Measurements from ENCODE around the gene SLC1A4. TPM values are rescaled to one million over a fixed set of nuclear protein-coding genes. Genes with fewer than 3 reads are reported as not detected.

The SLC1A4 gene
- total RNA-seq, 4 donors from 2014 or later = 6.9 to 36.6 (median 12.7) TPM

DNA sequence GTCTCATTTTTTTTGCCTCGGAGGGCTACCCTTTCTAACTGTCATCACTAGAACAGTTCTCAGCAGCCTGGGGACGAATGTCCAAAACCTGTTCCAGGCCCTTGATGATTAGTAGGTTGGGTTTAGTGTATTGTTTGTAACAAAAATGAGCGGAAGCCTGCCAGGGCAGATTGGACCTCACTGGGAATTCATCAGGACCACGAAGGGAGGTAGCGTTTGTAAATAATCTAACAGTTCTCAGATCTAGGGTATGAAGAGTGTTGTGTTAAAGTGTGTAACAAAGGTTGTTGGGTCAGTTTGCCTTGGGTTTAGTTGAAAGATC lies 67.8 kb downstream of the SLC1A4 start:
- DNase-seq = no peak
- intact Hi-C loops (cut with DNase I; ENCODE audit: low total_unique reads) = no loop called here
- TF ChIP-seq POLR2A (IDR thresholded peaks at IDR 0.05) = no peak
- TF ChIP-seq, protein P1, sequence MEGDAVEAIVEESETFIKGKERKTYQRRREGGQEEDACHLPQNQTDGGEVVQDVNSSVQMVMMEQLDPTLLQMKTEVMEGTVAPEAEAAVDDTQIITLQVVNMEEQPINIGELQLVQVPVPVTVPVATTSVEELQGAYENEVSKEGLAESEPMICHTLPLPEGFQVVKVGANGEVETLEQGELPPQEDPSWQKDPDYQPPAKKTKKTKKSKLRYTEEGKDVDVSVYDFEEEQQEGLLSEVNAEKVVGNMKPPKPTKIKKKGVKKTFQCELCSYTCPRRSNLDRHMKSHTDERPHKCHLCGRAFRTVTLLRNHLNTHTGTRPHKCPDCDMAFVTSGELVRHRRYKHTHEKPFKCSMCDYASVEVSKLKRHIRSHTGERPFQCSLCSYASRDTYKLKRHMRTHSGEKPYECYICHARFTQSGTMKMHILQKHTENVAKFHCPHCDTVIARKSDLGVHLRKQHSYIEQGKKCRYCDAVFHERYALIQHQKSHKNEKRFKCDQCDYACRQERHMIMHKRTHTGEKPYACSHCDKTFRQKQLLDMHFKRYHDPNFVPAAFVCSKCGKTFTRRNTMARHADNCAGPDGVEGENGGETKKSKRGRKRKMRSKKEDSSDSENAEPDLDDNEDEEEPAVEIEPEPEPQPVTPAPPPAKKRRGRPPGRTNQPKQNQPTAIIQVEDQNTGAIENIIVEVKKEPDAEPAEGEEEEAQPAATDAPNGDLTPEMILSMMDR (IDR thresholded peaks at IDR 0.05) = no peak
- Histone ChIP-seq H3K36me3 (no peaks in the 10 kb centered on the region), H3K4me1 (peaks cover 0 to 10% of the 10 kb centered on the region in 2 donors), H3K9me3 (no peaks in the 10 kb centered on the region), H3K27ac (peak overlapping the region; percentile 88 to 95), H3K27me3 (no peaks in the 10 kb centered on the region), H3K4me3 (peak overlapping the region; percentile 67 to 88)

- Histone ChIP-seq H3K27me3 (no peaks in the 10 kb centered on the region), H3K4me1 (peaks cover 0 to 10% of the 10 kb centered on the region in 2 donors), H3K9me3 (no peaks in the 10 kb centered on the region), H3K36me3 (no peaks in the 10 kb centered on the region), H3K27ac (peak overlapping the region; percentile 88 to 95), H3K4me3 (peak overlapping the region; percentile 67 to 88)
- intact Hi-C loops (cut with DNase I; ENCODE audit: low total_unique reads) = no loop called here
- no peak for DNase-seq
- no peak for TF ChIP-seq POLR2A (IDR thresholded peaks at IDR 0.05)
- TF ChIP-seq, protein P1 (IDR thresholded peaks at IDR 0.05) = no peak
These were observed 68.3 kb downstream of the SLC1A4 start for GRCh38 chr2:65057391-65058052.

GRCh38 chr2:65059071-65059470 lies 69.9 kb downstream of the SLC1A4 start:
- H3K36me3 ChIP-seq = no peaks in the 10 kb centered on the region
- H3K4me3 ChIP-seq = no peak overlapping the region
- H3K27ac ChIP-seq = peak overlapping the region; percentile 88 to 95
- intact Hi-C loops (cut with DNase I; ENCODE audit: low total_unique reads) = no loop called here
- peaks cover 0 to 10% of the 10 kb centered on the region in 2 donors for H3K4me1 ChIP-seq
- TF ChIP-seq, protein P1 (IDR thresholded peaks at IDR 0.05) = no peak
- no peak for TF ChIP-seq POLR2A (IDR thresholded peaks at IDR 0.05)
- DNase-seq = peak in 1 of 2 donors; percentile 64
- H3K9me3 ChIP-seq = no peaks in the 10 kb centered on the region
- no peaks in the 10 kb centered on the region for H3K27me3 ChIP-seq

DNA sequence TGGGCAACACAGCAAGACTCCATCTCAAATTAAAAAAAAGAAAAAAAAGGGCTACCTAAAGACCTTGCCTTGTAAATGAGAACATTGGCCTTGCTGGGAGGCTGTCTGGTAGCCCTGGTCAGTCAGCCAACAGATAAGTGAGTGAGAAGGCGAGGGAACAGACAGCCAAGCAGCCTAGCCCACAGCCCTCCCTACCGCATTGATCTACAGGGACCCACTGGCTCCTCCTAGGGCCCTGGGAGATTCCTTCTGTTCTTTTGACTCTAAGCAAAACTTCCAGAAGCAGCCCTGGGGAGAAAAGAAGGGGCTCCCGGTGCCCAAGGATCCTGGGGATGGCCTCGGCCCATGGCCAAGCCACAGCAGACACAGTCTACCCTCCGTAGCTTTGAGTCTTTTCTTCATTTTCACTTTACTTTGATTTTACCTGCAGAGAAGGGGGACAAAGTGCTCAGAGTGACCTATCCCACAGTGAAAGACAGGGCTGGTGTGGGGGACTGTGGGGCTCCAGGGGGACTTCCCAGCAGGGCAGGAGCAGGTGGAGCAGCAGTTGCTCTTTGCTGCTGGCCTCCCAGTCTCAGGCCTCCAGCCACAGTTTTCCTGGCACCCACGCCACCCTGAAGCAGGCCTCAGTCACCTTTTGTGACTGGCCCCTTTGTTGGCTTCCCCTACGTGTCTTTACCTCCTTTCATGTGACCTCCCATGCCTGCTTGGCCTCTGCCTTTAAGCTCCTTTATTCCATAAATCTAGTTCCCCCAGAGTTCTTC lies 72.1 kb downstream of the SLC1A4 start:
- H3K27ac ChIP-seq = peak overlapping the region; percentile 5 to 6
- intact Hi-C loops (cut with DNase I; ENCODE audit: low total_unique reads) = no loop called here
- DNase-seq = no peak
- TF ChIP-seq, protein P1 (IDR thresholded peaks at IDR 0.05) = no peak
- TF ChIP-seq POLR2A (IDR thresholded peaks at IDR 0.05) = no peak
- no peak overlapping the region for H3K4me3 ChIP-seq
- no peaks in the 10 kb centered on the region for H3K36me3 ChIP-seq
- no peaks in the 10 kb centered on the region for H3K9me3 ChIP-seq
- H3K4me1 ChIP-seq = peaks cover 0 to 5% of the 10 kb centered on the region in 2 donors
- H3K27me3 ChIP-seq = no peaks in the 10 kb centered on the region

GRCh38 chr2:65061910-65062339 lies 72.7 kb downstream of the SLC1A4 start:
- Histone ChIP-seq H3K9me3 (no peaks in the 10 kb centered on the region), H3K4me1 (peaks cover 0 to 5% of the 10 kb centered on the region in 2 donors), H3K27ac (no peak overlapping the region), H3K27me3 (no peaks in the 10 kb centered on the region), H3K4me3 (no peak overlapping the region), H3K36me3 (no peaks in the 10 kb centered on the region)
- intact Hi-C loops (cut with DNase I; ENCODE audit: low total_unique reads) = no loop called here
- TF ChIP-seq POLR2A (IDR thresholded peaks at IDR 0.05) = no peak
- TF ChIP-seq, protein P1 (IDR thresholded peaks at IDR 0.05) = no peak
- DNase-seq = no peak

Measured in uterus (tissue), 4 donors.